SK-N-SH treated with all-trans-retinoic acid at 6 μM for 48 hours (cell line): ENCODE measurements around the gene CPSF4L.

ENCODE experiments used
- ARNTL ChIP-seq: fragments of 450-650 bp; formaldehyde crosslinking; IDR thresholded peaks from 2 replicates; pipeline ENCODE4 v1.5.0; 2020; ENCODE audit warnings: low read depth, mild to moderate bottlenecking, moderate library complexity, borderline replicate concordance
- GLIS3 ChIP-seq: fragments of 250-450 bp; sonication (Bioruptor Pico); IDR thresholded peaks from 2 replicates; pipeline ENCODE4 v1.5.0; 2020; ENCODE audit warnings: mild to moderate bottlenecking, moderate library complexity
- OSR1 ChIP-seq: fragments of 250-450 bp; sonication (Bioruptor Pico); IDR thresholded peaks from 2 replicates; pipeline ENCODE4 v1.8.0; 2022; ENCODE audit warnings: moderate library complexity, mild to moderate bottlenecking, inconsistent platforms
- PATZ1 ChIP-seq: fragments of 250-450 bp; sonication (Bioruptor Pico); IDR thresholded peaks from 2 replicates; pipeline ENCODE4 v1.8.0; 2020; ENCODE audit warnings: mild to moderate bottlenecking, moderate library complexity, borderline replicate concordance
- RARB ChIP-seq: fragments of 250-450 bp; sonication (Bioruptor Pico); IDR thresholded peaks from 2 replicates; pipeline ENCODE4 v1.8.0; 2021; ENCODE audit warnings: mild to moderate bottlenecking, moderate library complexity
- SNAI2 ChIP-seq: fragments of 250-450 bp; sonication (Bioruptor Pico); IDR thresholded peaks from 2 replicates; pipeline ENCODE4 v1.5.0; 2020; ENCODE audit warnings: mild to moderate bottlenecking, moderate library complexity
- TCF4 ChIP-seq: fragments of 250-450 bp; sonication (Bioruptor Pico); IDR thresholded peaks from 2 replicates; pipeline ENCODE4 v1.8.0; 2021; ENCODE audit warnings: mild to moderate bottlenecking, moderate library complexity, borderline replicate concordance
- TOX ChIP-seq: fragments of 250-450 bp; sonication (Bioruptor Pico); IDR thresholded peaks from 2 replicates; pipeline ENCODE4 v1.8.0; 2021; ENCODE audit warnings: mild to moderate bottlenecking, moderate library complexity, borderline replicate concordance
- ZFP3 ChIP-seq: fragments of 250-450 bp; sonication (Bioruptor Pico); IDR thresholded peaks from 2 replicates; pipeline ENCODE4 v1.5.0; 2020; ENCODE audit warnings: mild to moderate bottlenecking, moderate library complexity
- ZFP30 ChIP-seq: fragments of 450-650 bp; formaldehyde crosslinking; IDR thresholded peaks from 2 replicates; pipeline ENCODE4 v1.5.0; 2022; ENCODE audit warnings: mild to moderate bottlenecking, moderate library complexity
- ZNF565 ChIP-seq: fragments of 450-650 bp; formaldehyde crosslinking; conservative IDR thresholded peaks from 2 replicates; pipeline ENCODE4 v1.5.0; 2020; ENCODE audit warnings: low read depth, mild to moderate bottlenecking, moderate library complexity
- ZNF70 ChIP-seq: fragments of 450-650 bp; formaldehyde crosslinking; IDR thresholded peaks from 2 replicates; pipeline ENCODE4 v1.5.0; 2020; ENCODE audit warnings: mild to moderate bottlenecking, moderate library complexity
- TF ChIP-seq, protein P1 (sequence below): fragments of 250-450 bp; sonication (Bioruptor Pico); IDR thresholded peaks from 2 replicates; pipeline ENCODE4 v1.5.1; 2021; ENCODE audit warnings: mild to moderate bottlenecking, moderate library complexity
- TF ChIP-seq, protein P2 (sequence below): fragments of 250-450 bp; sonication (Bioruptor Pico); IDR thresholded peaks from 2 replicates; pipeline ENCODE4 v1.5.0; 2020; ENCODE audit warnings: mild to moderate bottlenecking, moderate library complexity

- no peak for TF ChIP-seq RARB (CRISPR knock-in tag)
- no peak for TF ChIP-seq ZFP3 (CRISPR knock-in tag)
- no peak for TF ChIP-seq ZFP30 (CRISPR knock-in tag)
- TF ChIP-seq PATZ1 (CRISPR knock-in tag), result no peak
- no peak for TF ChIP-seq SNAI2 (CRISPR knock-in tag)
- no peak for TF ChIP-seq ARNTL (CRISPR knock-in tag)
- no peak for TF ChIP-seq ZNF70 (CRISPR knock-in tag)
- no peak for TF ChIP-seq ZNF565 (CRISPR knock-in tag)
- no peak for TF ChIP-seq GLIS3 (CRISPR knock-in tag)
- TF ChIP-seq, protein P1, sequence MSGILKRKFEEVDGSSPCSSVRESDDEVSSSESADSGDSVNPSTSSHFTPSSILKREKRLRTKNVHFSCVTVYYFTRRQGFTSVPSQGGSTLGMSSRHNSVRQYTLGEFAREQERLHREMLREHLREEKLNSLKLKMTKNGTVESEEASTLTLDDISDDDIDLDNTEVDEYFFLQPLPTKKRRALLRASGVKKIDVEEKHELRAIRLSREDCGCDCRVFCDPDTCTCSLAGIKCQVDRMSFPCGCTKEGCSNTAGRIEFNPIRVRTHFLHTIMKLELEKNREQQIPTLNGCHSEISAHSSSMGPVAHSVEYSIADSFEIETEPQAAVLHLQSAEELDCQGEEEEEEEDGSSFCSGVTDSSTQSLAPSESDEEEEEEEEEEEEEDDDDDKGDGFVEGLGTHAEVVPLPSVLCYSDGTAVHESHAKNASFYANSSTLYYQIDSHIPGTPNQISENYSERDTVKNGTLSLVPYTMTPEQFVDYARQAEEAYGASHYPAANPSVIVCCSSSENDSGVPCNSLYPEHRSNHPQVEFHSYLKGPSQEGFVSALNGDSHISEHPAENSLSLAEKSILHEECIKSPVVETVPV, result no peak
- no peak for TF ChIP-seq OSR1 (CRISPR knock-in tag)
- TF ChIP-seq, protein P2, sequence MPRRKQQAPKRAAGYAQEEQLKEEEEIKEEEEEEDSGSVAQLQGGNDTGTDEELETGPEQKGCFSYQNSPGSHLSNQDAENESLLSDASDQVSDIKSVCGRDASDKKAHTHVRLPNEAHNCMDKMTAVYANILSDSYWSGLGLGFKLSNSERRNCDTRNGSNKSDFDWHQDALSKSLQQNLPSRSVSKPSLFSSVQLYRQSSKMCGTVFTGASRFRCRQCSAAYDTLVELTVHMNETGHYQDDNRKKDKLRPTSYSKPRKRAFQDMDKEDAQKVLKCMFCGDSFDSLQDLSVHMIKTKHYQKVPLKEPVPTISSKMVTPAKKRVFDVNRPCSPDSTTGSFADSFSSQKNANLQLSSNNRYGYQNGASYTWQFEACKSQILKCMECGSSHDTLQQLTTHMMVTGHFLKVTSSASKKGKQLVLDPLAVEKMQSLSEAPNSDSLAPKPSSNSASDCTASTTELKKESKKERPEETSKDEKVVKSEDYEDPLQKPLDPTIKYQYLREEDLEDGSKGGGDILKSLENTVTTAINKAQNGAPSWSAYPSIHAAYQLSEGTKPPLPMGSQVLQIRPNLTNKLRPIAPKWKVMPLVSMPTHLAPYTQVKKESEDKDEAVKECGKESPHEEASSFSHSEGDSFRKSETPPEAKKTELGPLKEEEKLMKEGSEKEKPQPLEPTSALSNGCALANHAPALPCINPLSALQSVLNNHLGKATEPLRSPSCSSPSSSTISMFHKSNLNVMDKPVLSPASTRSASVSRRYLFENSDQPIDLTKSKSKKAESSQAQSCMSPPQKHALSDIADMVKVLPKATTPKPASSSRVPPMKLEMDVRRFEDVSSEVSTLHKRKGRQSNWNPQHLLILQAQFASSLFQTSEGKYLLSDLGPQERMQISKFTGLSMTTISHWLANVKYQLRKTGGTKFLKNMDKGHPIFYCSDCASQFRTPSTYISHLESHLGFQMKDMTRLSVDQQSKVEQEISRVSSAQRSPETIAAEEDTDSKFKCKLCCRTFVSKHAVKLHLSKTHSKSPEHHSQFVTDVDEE, result no peak
- TF ChIP-seq TOX (CRISPR knock-in tag), result no peak
- no peak for TF ChIP-seq TCF4 (CRISPR knock-in tag)
Observed at GRCh38 chr17:73272906-73273218, 11.2 kb upstream of the CPSF4L start.
